SU-DHL-6 (cell line): ENCODE data around the gene SCFD2.
"Not testable (repeated sequence)": the region's sequence is repeated elsewhere in the genome, so short reads cannot be mapped to it uniquely, and the experiment has no call there.

Experiments used
- EZH2phosphoT487 ChIP-seq: fragments of 200-600 bp; sonication (generic), shearing (Covaris generic); conservative IDR thresholded peaks from 2 replicates; pipeline ENCODE4 v1.6.1; 2018; ENCODE audit warnings: mild to moderate bottlenecking, antibody characterized with exemption, low read length, moderate library complexity, mixed read lengths
- TF ChIP-seq, protein P1 (sequence below): fragments of 200-600 bp; sonication (generic); IDR thresholded peaks from one replicate; pipeline ENCODE4 v1.5.1; 2017; ENCODE audit warnings: antibody characterized with exemption, mild to moderate bottlenecking, low read length, moderate library complexity; ENCODE audit not compliant: insufficient read depth, poor library complexity, severe bottlenecking

DNA sequence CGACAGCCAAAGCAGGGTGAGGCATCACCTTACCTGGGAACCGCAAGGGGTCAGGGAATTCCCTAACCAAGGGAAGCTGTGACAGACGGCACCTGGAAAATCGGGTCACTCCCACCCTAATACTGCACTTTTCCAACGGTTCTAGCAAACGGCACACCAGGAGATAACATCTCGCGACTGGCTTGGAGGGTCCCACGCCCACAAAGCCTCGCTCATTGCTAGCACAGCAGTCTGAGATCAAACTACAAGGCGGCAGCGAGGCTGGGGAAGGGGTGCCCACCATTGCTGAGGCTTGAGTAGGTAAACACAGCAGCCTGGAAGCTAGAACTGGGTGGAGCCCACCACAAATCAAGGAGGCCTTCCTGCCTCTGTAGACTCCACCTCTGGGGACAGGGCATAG lies 25.7 kb downstream of the SCFD2 start:
- TF ChIP-seq, protein P1, sequence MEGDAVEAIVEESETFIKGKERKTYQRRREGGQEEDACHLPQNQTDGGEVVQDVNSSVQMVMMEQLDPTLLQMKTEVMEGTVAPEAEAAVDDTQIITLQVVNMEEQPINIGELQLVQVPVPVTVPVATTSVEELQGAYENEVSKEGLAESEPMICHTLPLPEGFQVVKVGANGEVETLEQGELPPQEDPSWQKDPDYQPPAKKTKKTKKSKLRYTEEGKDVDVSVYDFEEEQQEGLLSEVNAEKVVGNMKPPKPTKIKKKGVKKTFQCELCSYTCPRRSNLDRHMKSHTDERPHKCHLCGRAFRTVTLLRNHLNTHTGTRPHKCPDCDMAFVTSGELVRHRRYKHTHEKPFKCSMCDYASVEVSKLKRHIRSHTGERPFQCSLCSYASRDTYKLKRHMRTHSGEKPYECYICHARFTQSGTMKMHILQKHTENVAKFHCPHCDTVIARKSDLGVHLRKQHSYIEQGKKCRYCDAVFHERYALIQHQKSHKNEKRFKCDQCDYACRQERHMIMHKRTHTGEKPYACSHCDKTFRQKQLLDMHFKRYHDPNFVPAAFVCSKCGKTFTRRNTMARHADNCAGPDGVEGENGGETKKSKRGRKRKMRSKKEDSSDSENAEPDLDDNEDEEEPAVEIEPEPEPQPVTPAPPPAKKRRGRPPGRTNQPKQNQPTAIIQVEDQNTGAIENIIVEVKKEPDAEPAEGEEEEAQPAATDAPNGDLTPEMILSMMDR = not testable (repeated sequence)
- not testable (repeated sequence) for TF ChIP-seq EZH2phosphoT487
